ENCODE results near the gene PKP1.

DNA sequence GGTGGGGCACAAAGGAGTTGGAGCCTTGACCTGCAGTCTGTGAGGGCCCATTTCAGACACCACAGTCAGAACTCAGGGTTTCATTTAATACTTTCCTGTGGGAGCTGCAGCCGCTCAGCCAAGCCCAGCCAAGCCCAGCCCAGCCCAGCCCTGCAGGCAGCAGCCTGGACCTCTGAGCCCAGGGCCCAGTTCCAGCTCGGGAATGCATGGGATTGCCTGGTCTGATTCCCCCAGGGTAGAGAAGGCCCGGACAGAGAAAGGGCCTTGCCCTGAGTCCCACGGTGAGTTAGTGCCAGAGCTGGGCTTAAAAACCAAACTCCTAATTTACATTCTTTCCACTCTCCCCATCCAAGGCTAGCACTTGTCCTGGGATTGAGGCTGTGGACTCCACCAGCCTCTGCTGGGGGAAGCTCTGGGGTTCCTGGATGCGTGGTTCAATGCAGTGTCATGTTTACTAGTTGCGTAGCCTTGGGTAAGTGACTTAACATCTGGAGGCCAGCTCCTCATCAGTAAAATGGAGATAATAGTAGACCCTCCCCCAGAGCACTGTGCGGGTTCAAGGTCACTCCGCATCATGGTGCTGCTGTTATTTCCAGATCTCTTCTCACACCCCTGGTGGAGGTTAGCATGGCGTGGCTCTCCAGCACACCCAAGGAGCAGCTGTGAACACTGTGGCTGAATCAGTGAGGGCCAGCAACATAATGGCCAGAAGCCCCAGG lies 29.2 kb upstream of the PKP1 start:
- TF ChIP-seq CTCF (IDR thresholded peaks at IDR 0.05; ENCODE audit: insufficient read depth, low read length, poor library complexity, severe bottlenecking) (no peak), EZH2phosphoT487 (conservative IDR thresholded peaks at IDR 0.05; ENCODE audit: low read length) (no peak)
